A549 (cell line): Measurements from ENCODE around the gene STRAP. TPM values are rescaled to one million over a fixed set of nuclear protein-coding genes. Genes with fewer than 3 reads are reported as not detected.

ENCODE experiments used
- ATAC-seq, 2 experiments: fragments of 200-7000 bp in 1 of 2; fragments of >200 bp in 1 of 2; cut with Nextera tagmentation in 1 of 2; cut with Tn5 transposase in 1 of 2; 3 replicates each; pipeline versions ENCODE4 v1.8.0 to v1.9.1; 2018 to 2020; ENCODE audit warnings: mild to moderate bottlenecking in 1 of 2, moderate library complexity in 1 of 2
- CTCF ChIA-PET: fragments of 300-600 bp; sonication (Branson Sonifier 250); formaldehyde crosslinking; extraction: SDS; loops from one replicate; lab custom pipeline; 2021; ENCODE audit warnings: antibody characterized with exemption, inconsistent platforms; lab: Yijun Ruan, JAX
- POLR2A ChIA-PET: fragments of 350-600 bp; formaldehyde crosslinking; extraction: SDS; loops from one replicate; lab custom pipeline; 2021; ENCODE audit warnings: antibody characterized with exemption, inconsistent platforms; lab: Yijun Ruan, JAX
- DNase-seq, 2 experiments: peaks; one replicate each; pipeline versions ENCODE4 v3.0.0 to v3.0.0-alpha.2; 2011 to 2016; ENCODE audit warnings: low read depth in 1 of 2, low spot score in 1 of 2
- FAIRE-seq: peaks from 2 replicates; lab custom pipeline; 2011; peaks lifted over from hg19 to GRCh38; lab: Jason Lieb, UNC
- H3K27ac ChIP-seq, 2 experiments: fragments of >200 bp; sonication (Bioruptor Twin); formaldehyde crosslinking; 3 replicates each; pipeline ENCODE4 v1.5.1; 2016 to 2017
- H3K4me1 ChIP-seq: fragments of >200 bp; sonication (Bioruptor Twin); formaldehyde crosslinking; 3 replicates; pipeline ENCODE4 v1.6.1; 2016
- H3K4me2 ChIP-seq: fragments of >200 bp; sonication (Bioruptor Twin); formaldehyde crosslinking; 3 replicates; pipeline ENCODE4 v1.6.1; 2016
- H3K4me3 ChIP-seq: fragments of >200 bp; sonication (Bioruptor Twin); formaldehyde crosslinking; 3 replicates; pipeline ENCODE4 v1.5.1; 2016
- H3K9me3 ChIP-seq: fragments of >200 bp; sonication (Bioruptor Twin); formaldehyde crosslinking; 3 replicates; pipeline ENCODE4 v1.6.1; 2016
- BHLHE40 ChIP-seq: IDR thresholded peaks from 2 replicates; pipeline ENCODE4 v1.6.1; 2012; ENCODE audit warnings: low read depth, low read length, inconsistent platforms
- CBX8 ChIP-seq: fragments of 200-600 bp; sonication (generic); IDR thresholded peaks from 2 replicates; pipeline ENCODE4 v1.6.1; 2016
- CHD2 ChIP-seq: fragments of 150-350 bp; IDR thresholded peaks from 2 replicates; pipeline ENCODE4 v1.6.1; 2014; ENCODE audit warnings: low read length; ENCODE audit not compliant: partially characterized antibody
- CHD4 ChIP-seq: fragments of 200-600 bp; sonication (generic); IDR thresholded peaks from 2 replicates; pipeline ENCODE4 v1.6.1; 2016; ENCODE audit warnings: antibody characterized with exemption, mild to moderate bottlenecking, borderline replicate concordance
- EHF ChIP-seq: fragments of 250-450 bp; sonication (Bioruptor Pico); IDR thresholded peaks from 2 replicates; pipeline ENCODE4 v1.5.0; 2020; ENCODE audit warnings: mild to moderate bottlenecking
- ELK1 ChIP-seq: fragments of 150-350 bp; IDR thresholded peaks from 2 replicates; pipeline ENCODE4 v1.6.1; 2014; ENCODE audit warnings: low read depth, mild to moderate bottlenecking, low read length
- FOSL2 ChIP-seq, 2 experiments: fragments of 450-650 bp in 1 of 2; fragments of >200 bp in 1 of 2; sonication (Bioruptor Twin) in 1 of 2; formaldehyde crosslinking; IDR thresholded peaks; 2 replicates each; pipeline versions ENCODE4 v1.5.0 to v1.6.1; 2016 to 2020; ENCODE audit warnings: mild to moderate bottlenecking in 1 of 2, moderate library complexity in 1 of 2
- GATA3 ChIP-seq: IDR thresholded peaks from 2 replicates; pipeline ENCODE4 v1.6.1; 2012; ENCODE audit warnings: borderline replicate concordance
- HEYL ChIP-seq: fragments of 250-450 bp; sonication (Bioruptor Pico); IDR thresholded peaks from 2 replicates; pipeline ENCODE4 v1.8.0; 2021; ENCODE audit warnings: mild to moderate bottlenecking, moderate library complexity
- HOXA7 ChIP-seq: fragments of 250-450 bp; sonication (Bioruptor Pico); IDR thresholded peaks from 2 replicates; pipeline ENCODE4 v1.5.0; 2020; ENCODE audit warnings: mild to moderate bottlenecking, moderate library complexity
- KDM5A ChIP-seq: fragments of 200-600 bp; sonication (generic); IDR thresholded peaks from 2 replicates; pipeline ENCODE4 v1.6.1; 2016; ENCODE audit warnings: antibody characterized with exemption, mild to moderate bottlenecking
- MAFK ChIP-seq: fragments of 450-650 bp; IDR thresholded peaks from 2 replicates; pipeline ENCODE4 v1.6.1; 2014; ENCODE audit not compliant: partially characterized antibody
- MAX ChIP-seq: IDR thresholded peaks from 2 replicates; pipeline ENCODE4 v1.6.1; 2012
- NFE2L2 ChIP-seq: fragments of 150-350 bp; conservative IDR thresholded peaks from 2 replicates; pipeline ENCODE4 v1.6.1; 2014; ENCODE audit warnings: low read length
- PBX3 ChIP-seq: IDR thresholded peaks from 2 replicates; pipeline ENCODE4 v1.6.1; 2012
- POLR2A ChIP-seq: IDR thresholded peaks from 2 replicates; pipeline ENCODE4 v1.6.1; 2012; ENCODE audit warnings: mild to moderate bottlenecking, low read length
- POLR2AphosphoS2 ChIP-seq: conservative IDR thresholded peaks from 2 replicates; pipeline ENCODE4 v1.6.1; 2012; ENCODE audit warnings: low read length, improper control_type of control experiment, inconsistent platforms
- RARB ChIP-seq: fragments of 250-450 bp; sonication (Bioruptor Pico); IDR thresholded peaks from 2 replicates; pipeline ENCODE4 v1.8.0; 2021; ENCODE audit warnings: mild to moderate bottlenecking, moderate library complexity
- RCOR1 ChIP-seq: fragments of 150-350 bp; IDR thresholded peaks from 2 replicates; pipeline ENCODE4 v1.6.1; 2014; ENCODE audit warnings: antibody characterized with exemption, low read length, low read depth
- RFX5 ChIP-seq: fragments of 450-650 bp; IDR thresholded peaks from 2 replicates; pipeline ENCODE4 v1.7.1; 2014; ENCODE audit warnings: antibody characterized with exemption, mild to moderate bottlenecking, moderate library complexity
- SMC3 ChIP-seq: fragments of >200 bp; sonication (Bioruptor Twin); formaldehyde crosslinking; IDR thresholded peaks from 3 replicates; pipeline ENCODE4 v1.6.1; 2018; ENCODE audit warnings: inconsistent platforms
- SREBF2 ChIP-seq: fragments of 450-650 bp; IDR thresholded peaks from 2 replicates; pipeline ENCODE4 v1.6.1; 2014; ENCODE audit warnings: mild to moderate bottlenecking, moderate library complexity
- USF2 ChIP-seq: fragments of 450-650 bp; IDR thresholded peaks from 2 replicates; pipeline ENCODE4 v1.6.1; 2014; ENCODE audit warnings: antibody characterized with exemption
- ZFP36 ChIP-seq: fragments of 450-650 bp; IDR thresholded peaks from 2 replicates; pipeline ENCODE4 v1.6.1; 2014; ENCODE audit warnings: borderline replicate concordance; ENCODE audit not compliant: partially characterized antibody
- ZNF302 ChIP-seq: fragments of 250-450 bp; sonication (Bioruptor Pico); IDR thresholded peaks from 2 replicates; pipeline ENCODE4 v1.9.0; 2021; ENCODE audit warnings: inconsistent platforms, mild to moderate bottlenecking, moderate library complexity
- whole genome bisulfite sequencing: methylation state at CpG from one replicate; pipeline ENCODE4 v1.1.6; 2017; ENCODE audit errors: missing lambda C conversion rate; 5-methylcytosine and 5-hydroxymethylcytosine counted together
- polyA plus RNA-seq, 4 experiments: library from polyadenylated mRNA; depleted of rRNA in 3 of 4; stranded (reverse); fragments of >200 nt; fragmentation: RNase III in 1 of 4; extraction: RNeasy Plus Mini Kit Qiagen cat#74134 plus additional on column Dnase treatment in 1 of 4; gene quantifications; 2 replicates in 3 of 4; 3 replicates in 1 of 4; pipeline ENCODE4 v1.2.3, GENCODE V29; 2011 to 2017
- TF ChIP-seq, protein P1 (sequence below): fragments of >200 bp; sonication (Bioruptor Twin); formaldehyde crosslinking; IDR thresholded peaks from 2 replicates; pipeline ENCODE4 v1.6.1; 2016
- TF ChIP-seq, protein P2 (sequence below): IDR thresholded peaks from 2 replicates; pipeline ENCODE4 v1.6.1; 2012; ENCODE audit warnings: low read depth, borderline replicate concordance
- TF ChIP-seq, protein P3 (sequence below): fragments of >200 bp; sonication (Bioruptor Twin); formaldehyde crosslinking; IDR thresholded peaks from 3 replicates; pipeline ENCODE4 v1.5.1; 2016

STRAP gene
- polyA plus RNA-seq, 2 of the 4 experiments (the other 2 are of a cell fraction) = 201 to 300 TPM

DNA sequence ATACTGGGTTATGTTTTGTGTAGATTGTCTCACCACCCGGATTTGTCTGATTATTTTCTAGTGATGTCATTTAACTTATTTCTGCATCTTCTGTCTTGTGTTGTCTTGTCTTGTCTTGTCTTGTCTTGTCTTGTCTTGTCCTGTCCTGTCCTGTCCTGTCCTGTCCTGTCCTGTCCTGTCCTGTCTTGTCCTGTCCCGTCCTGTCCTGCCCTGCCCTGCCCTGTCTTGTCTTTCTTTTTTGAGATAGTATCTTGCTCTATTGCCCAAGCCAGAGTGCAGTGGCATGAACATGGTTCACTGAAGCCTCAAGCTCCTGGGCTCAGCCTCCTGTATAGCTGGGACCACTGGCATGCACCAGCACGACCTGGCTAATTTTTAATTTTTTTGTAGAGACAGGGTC, 54.6 kb downstream of the STRAP start:
- DNase-seq = no peak
- no peak overlapping the region for H3K4me2 ChIP-seq
- TF ChIP-seq HEYL (no peak), PBX3 (no peak), RCOR1 (no peak), ZNF302 (CRISPR knock-in tag) (no peak), EHF (CRISPR knock-in tag) (no peak), USF2 (no peak), SMC3 (no peak), RARB (CRISPR knock-in tag) (no peak), NFE2L2 (no peak), BHLHE40 (no peak), HOXA7 (CRISPR knock-in tag) (no peak)
- TF ChIP-seq, protein P1, sequence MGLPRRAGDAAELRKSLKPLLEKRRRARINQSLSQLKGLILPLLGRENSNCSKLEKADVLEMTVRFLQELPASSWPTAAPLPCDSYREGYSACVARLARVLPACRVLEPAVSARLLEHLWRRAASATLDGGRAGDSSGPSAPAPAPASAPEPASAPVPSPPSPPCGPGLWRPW = no peak
- TF ChIP-seq, all 56 proteins: peak for 0
- 72% methylated on average over 3 of the region's 3 CpGs for WGBS
- no peaks in the 10 kb centered on the region for H3K9me3 ChIP-seq
- ChIA-PET POLR2A (no interaction called here), CTCF (no interaction called here)
- no peak for FAIRE-seq
- no peak overlapping the region for H3K27ac ChIP-seq
- no peak overlapping the region for H3K4me3 ChIP-seq
- ATAC-seq = no peak
- peaks cover 3% of the 10 kb centered on the region; the same call in 2 of the 3 replicates for H3K4me1 ChIP-seq

- FAIRE-seq (no peak), DNase-seq (no peak), ATAC-seq (no peak)
- POLR2A ChIA-PET = no interaction called here
- no peak overlapping the region for H3K4me2 ChIP-seq
- no peak for TF ChIP-seq KDM5A
- TF ChIP-seq CBX8 = no peak
- no peak for TF ChIP-seq POLR2A
- TF ChIP-seq EHF (CRISPR knock-in tag) = no peak
- TF ChIP-seq CHD4 = no peak
- TF ChIP-seq PBX3 = no peak
- H3K4me3 ChIP-seq = no peak overlapping the region
- H3K9me3 ChIP-seq = no peaks in the 10 kb centered on the region
- CTCF ChIA-PET = interaction anchor here (1.2 kb wide), 1 partner anchor 17 kb away, joined by 6 read pairs; no protein-coding TSS in a partner anchor
- H3K4me1 ChIP-seq = no peaks in the 10 kb centered on the region
- H3K27ac ChIP-seq = no peak overlapping the region
These were observed 55.7 kb downstream of the STRAP start for GRCh38 chr12:15937902-15938301.

- Histone ChIP-seq H3K4me2 (no peak overlapping the region), H3K4me3 (no peak overlapping the region), H3K9me3 (no peaks in the 10 kb centered on the region), H3K27ac (no peak overlapping the region), H3K4me1 (no peaks in the 10 kb centered on the region)
- 100% methylated on average over 1 of the region's 1 CpG for WGBS
- DNase-seq = no peak
- ChIA-PET POLR2A (interaction anchor here (0.7 kb wide), 1 partner anchor 25 kb away, joined by 3 read pairs; no protein-coding TSS in a partner anchor), CTCF (no interaction called here)
- no peak for FAIRE-seq
- ATAC-seq = no peak
- TF ChIP-seq EHF (CRISPR knock-in tag) (no peak), POLR2AphosphoS2 (no peak), GATA3 (no peak), MAX (no peak), ELK1 (no peak), MAFK (no peak), CHD2 (no peak), NFE2L2 (no peak), SREBF2 (no peak), RFX5 (no peak), HEYL (no peak), FOSL2 (IDR thresholded peaks at IDR 0.05) (no peak), FOSL2 (CRISPR knock-in tag; IDR thresholded peaks at IDR 0.05) (no peak), HOXA7 (CRISPR knock-in tag) (no peak), ZFP36 (no peak)
- TF ChIP-seq, protein P2, sequence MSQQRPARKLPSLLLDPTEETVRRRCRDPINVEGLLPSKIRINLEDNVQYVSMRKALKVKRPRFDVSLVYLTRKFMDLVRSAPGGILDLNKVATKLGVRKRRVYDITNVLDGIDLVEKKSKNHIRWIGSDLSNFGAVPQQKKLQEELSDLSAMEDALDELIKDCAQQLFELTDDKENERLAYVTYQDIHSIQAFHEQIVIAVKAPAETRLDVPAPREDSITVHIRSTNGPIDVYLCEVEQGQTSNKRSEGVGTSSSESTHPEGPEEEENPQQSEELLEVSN = no peak
- TF ChIP-seq, protein P3, sequence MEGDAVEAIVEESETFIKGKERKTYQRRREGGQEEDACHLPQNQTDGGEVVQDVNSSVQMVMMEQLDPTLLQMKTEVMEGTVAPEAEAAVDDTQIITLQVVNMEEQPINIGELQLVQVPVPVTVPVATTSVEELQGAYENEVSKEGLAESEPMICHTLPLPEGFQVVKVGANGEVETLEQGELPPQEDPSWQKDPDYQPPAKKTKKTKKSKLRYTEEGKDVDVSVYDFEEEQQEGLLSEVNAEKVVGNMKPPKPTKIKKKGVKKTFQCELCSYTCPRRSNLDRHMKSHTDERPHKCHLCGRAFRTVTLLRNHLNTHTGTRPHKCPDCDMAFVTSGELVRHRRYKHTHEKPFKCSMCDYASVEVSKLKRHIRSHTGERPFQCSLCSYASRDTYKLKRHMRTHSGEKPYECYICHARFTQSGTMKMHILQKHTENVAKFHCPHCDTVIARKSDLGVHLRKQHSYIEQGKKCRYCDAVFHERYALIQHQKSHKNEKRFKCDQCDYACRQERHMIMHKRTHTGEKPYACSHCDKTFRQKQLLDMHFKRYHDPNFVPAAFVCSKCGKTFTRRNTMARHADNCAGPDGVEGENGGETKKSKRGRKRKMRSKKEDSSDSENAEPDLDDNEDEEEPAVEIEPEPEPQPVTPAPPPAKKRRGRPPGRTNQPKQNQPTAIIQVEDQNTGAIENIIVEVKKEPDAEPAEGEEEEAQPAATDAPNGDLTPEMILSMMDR = no peak
These were observed 56.9 kb downstream of the STRAP start for GRCh38 chr12:15939111-15939510.
